HepG2 (cell line): Measurements from ENCODE around the gene DUXA. TPM values are rescaled to one million over a fixed set of nuclear protein-coding genes. Genes with fewer than 3 reads are reported as not detected.

Experiments used
- ATAC-seq: fragments of 200-7000 bp; cut with Tn5 transposase; 3 replicates; pipeline ENCODE4 v1.9.1; 2020; ENCODE audit warnings: mild to moderate bottlenecking, moderate library complexity
- BruUV-seq: library from RNA; stranded (reverse); fragments of 400-500 nt; replicated peaks from 2 replicates; lab custom pipeline; 2021; lab: Mats Ljungman, UMichigan
- CTCF ChIA-PET: fragments of 300-600 bp; formaldehyde crosslinking; extraction: SDS; loops from one replicate; lab custom pipeline; 2021; ENCODE audit warnings: low total read pairs, inconsistent platforms, low intra/inter-chr PET ratio; lab: Yijun Ruan, JAX
- POLR2A ChIA-PET: fragments of 350-600 bp; sonication (Branson Sonifier 250); formaldehyde crosslinking; loops from one replicate; lab custom pipeline; 2020; ENCODE audit warnings: antibody characterized with exemption, inconsistent platforms; lab: Yijun Ruan, JAX
- DNase-seq: peaks from one replicate; pipeline ENCODE4 v3.0.0-alpha.2; 2015; ENCODE audit warnings: low spot score
- FAIRE-seq: peaks from 3 replicates; lab custom pipeline; 2011; peaks lifted over from hg19 to GRCh38; lab: Jason Lieb, UNC
- H2AFZ ChIP-seq: one replicate; pipeline ENCODE4 v1.6.1; 2011; ENCODE audit warnings: low read length, inconsistent platforms
- H3K27ac ChIP-seq: fragments of 300-600 bp; 3 replicates; pipeline ENCODE4 v1.8.0; 2011; ENCODE audit warnings: mixed run types, mild to moderate bottlenecking, mixed read lengths, low read length, inconsistent platforms; ENCODE audit not compliant: insufficient read depth; ENCODE audit errors: extremely low read length
- H3K27me3 ChIP-seq, 2 experiments: fragments of 200-600 bp in 1 of 2; 2 replicates in 1 of 2; 3 replicates in 1 of 2; pipeline versions ENCODE4 v1.6.0 to v1.8.0; 2011; ENCODE audit warnings: low read length in 2 of 2, mild to moderate bottlenecking in 2 of 2, moderate library complexity in 2 of 2, inconsistent platforms in 1 of 2; ENCODE audit not compliant: insufficient read depth in 2 of 2, control insufficient read depth in 1 of 2
- H3K36me3 ChIP-seq, 2 experiments: fragments of 200-600 bp in 1 of 2; replicated peaks in 1 of 2; 2 replicates in 1 of 2; 3 replicates in 1 of 2; pipeline versions ENCODE4 v1.5.1 to v1.8.0; 2011; ENCODE audit warnings: low read length in 2 of 2, inconsistent platforms in 1 of 2; ENCODE audit not compliant: insufficient read depth in 2 of 2, control insufficient read depth in 1 of 2
- H3K4me1 ChIP-seq: 2 replicates; pipeline ENCODE4 v1.5.1; 2012; ENCODE audit warnings: low read length, inconsistent platforms; ENCODE audit not compliant: insufficient read depth
- H3K4me2 ChIP-seq: 2 replicates; pipeline ENCODE4 v1.6.0; 2011; ENCODE audit warnings: low read depth, low read length, inconsistent platforms
- H3K4me3 ChIP-seq, 3 experiments: fragments of 200-600 bp in 1 of 3; sonication (generic), shearing (Covaris generic) in 1 of 3; replicated peaks in 1 of 3; 2 replicates each; pipeline ENCODE4 v1.5.1; 2011 to 2016; ENCODE audit warnings: low read length in 3 of 3, inconsistent platforms in 2 of 3, low read depth in 2 of 3, mild to moderate bottlenecking in 2 of 3, control low read depth in 1 of 3, mixed read lengths in 1 of 3; ENCODE audit not compliant: insufficient read depth in 1 of 3
- H3K79me2 ChIP-seq: one replicate; pipeline ENCODE4 v1.6.1; 2011; ENCODE audit warnings: low read length, inconsistent platforms; ENCODE audit not compliant: insufficient read depth
- H3K9ac ChIP-seq: 2 replicates; pipeline ENCODE4 v1.6.0; 2011; ENCODE audit warnings: mild to moderate bottlenecking, low read depth, low read length, inconsistent platforms; ENCODE audit not compliant: insufficient read depth
- H3K9me3 ChIP-seq: 2 replicates; pipeline ENCODE4 v1.5.1; 2012; ENCODE audit warnings: mild to moderate bottlenecking, low read length
- H4K20me1 ChIP-seq: 2 replicates; pipeline ENCODE4 v1.6.0; 2011; ENCODE audit warnings: inconsistent platforms, mild to moderate bottlenecking, low read length, moderate library complexity; ENCODE audit not compliant: insufficient read depth
- CBFB ChIP-seq: sonication (generic); formaldehyde crosslinking; IDR thresholded peaks from 2 replicates; pipeline ENCODE4 v1.4.0; 2020; ENCODE audit warnings: missing genetic modification reagents
- ETV6 ChIP-seq: sonication (generic); formaldehyde crosslinking; conservative IDR thresholded peaks from 2 replicates; pipeline ENCODE4 v1.4.0; 2020; ENCODE audit warnings: missing genetic modification reagents
- ONECUT2 ChIP-seq: sonication (generic); formaldehyde crosslinking; IDR thresholded peaks from 2 replicates; pipeline ENCODE4 v1.4.0; 2020; ENCODE audit warnings: missing genetic modification reagents
- REL ChIP-seq: sonication (generic); formaldehyde crosslinking; conservative IDR thresholded peaks from 2 replicates; pipeline ENCODE4 v1.8.0; 2022; ENCODE audit warnings: mild to moderate bottlenecking, missing genetic modification reagents, moderate library complexity
- THAP11 ChIP-seq: IDR thresholded peaks from 2 replicates; pipeline ENCODE4 v1.6.1; 2016; ENCODE audit warnings: missing biosample characterization, missing genetic modification reagents
- TRAFD1 ChIP-seq: sonication (generic); formaldehyde crosslinking; IDR thresholded peaks from 2 replicates; pipeline ENCODE4 v1.5.1; 2020; ENCODE audit warnings: missing genetic modification reagents, mild to moderate bottlenecking, borderline replicate concordance
- ZFY ChIP-seq: sonication (generic); formaldehyde crosslinking; IDR thresholded peaks from 2 replicates; pipeline ENCODE4 v1.4.0; 2020; ENCODE audit warnings: missing genetic modification reagents
- ZNF460 ChIP-seq: sonication (generic); formaldehyde crosslinking; IDR thresholded peaks from 2 replicates; pipeline ENCODE4 v1.5.1; 2020; ENCODE audit warnings: missing genetic modification reagents, mild to moderate bottlenecking, borderline replicate concordance
- ZNF619 ChIP-seq: sonication (generic); formaldehyde crosslinking; IDR thresholded peaks from 2 replicates; pipeline ENCODE4 v1.4.0; 2020; ENCODE audit warnings: mild to moderate bottlenecking, missing genetic modification reagents
- ZSCAN25 ChIP-seq: sonication (generic); formaldehyde crosslinking; IDR thresholded peaks from 2 replicates; pipeline ENCODE4 v1.8.0; 2022; ENCODE audit warnings: mild to moderate bottlenecking, missing genetic modification reagents
- WGBS: methylation state at CpG from one replicate; pipeline ENCODE4 v1.1.6; 2017; ENCODE audit warnings: low lambda C conversion rate; 5-methylcytosine and 5-hydroxymethylcytosine counted together
- in situ Hi-C: cut with HindIII; loops from 2 replicates; pipeline ENCODE4 v1.10.0; 2017; ENCODE audit warnings: low pct_unique_long_range_greater_than_20kb; ENCODE audit not compliant: extremely low pct_ligation_motif_present
- intact Hi-C: fragments of 100-400 bp; cut with micrococcal nuclease; formaldehyde crosslinking; loops from one replicate; pipeline ENCODE4 v1.10.0; 2022; ENCODE audit not compliant: unreplicated experiment
- polyA plus RNA-seq, 8 experiments: library from polyadenylated mRNA; depleted of rRNA in 3 of 8; stranded (reverse) in 7 of 8; unstranded in 1 of 8; fragments of >200 nt; fragmentation: Illumina TruSeq in 4 of 8; extraction: Trizol in 4 of 8; gene quantifications; 2 replicates each; pipeline versions ENCODE4 v1.2.1 to v1.2.3, GENCODE V29; 2011 to 2016; ENCODE audit warnings: low read depth in 4 of 8, missing spikeins in 1 of 8, mixed read lengths in 1 of 8; ENCODE audit not compliant: insufficient read depth in 1 of 8
- total RNA-seq, 5 experiments: library from RNA; depleted of rRNA; stranded (reverse); fragments of >200 nt; fragmentation: Illumina TruSeq; extraction: Trizol; gene quantifications; 2 replicates each; pipeline ENCODE4 v1.2.3, GENCODE V29; 2016; ENCODE audit warnings: low read depth in 1 of 5
- TF ChIP-seq, protein P1 (sequence below): sonication (generic); formaldehyde crosslinking; IDR thresholded peaks from 2 replicates; pipeline ENCODE4 v1.4.0; 2020; ENCODE audit warnings: missing genetic modification reagents
- TF ChIP-seq, protein P2 (sequence below): sonication (generic); formaldehyde crosslinking; IDR thresholded peaks from 2 replicates; pipeline ENCODE4 v1.4.0; 2020; ENCODE audit warnings: missing genetic modification reagents

DUXA gene
- total and polyA plus RNA-seq, 2 of the 13 experiments (the other 11 are each of a cell fraction or from before 2014, with no cell fraction given) = not detected

DNA sequence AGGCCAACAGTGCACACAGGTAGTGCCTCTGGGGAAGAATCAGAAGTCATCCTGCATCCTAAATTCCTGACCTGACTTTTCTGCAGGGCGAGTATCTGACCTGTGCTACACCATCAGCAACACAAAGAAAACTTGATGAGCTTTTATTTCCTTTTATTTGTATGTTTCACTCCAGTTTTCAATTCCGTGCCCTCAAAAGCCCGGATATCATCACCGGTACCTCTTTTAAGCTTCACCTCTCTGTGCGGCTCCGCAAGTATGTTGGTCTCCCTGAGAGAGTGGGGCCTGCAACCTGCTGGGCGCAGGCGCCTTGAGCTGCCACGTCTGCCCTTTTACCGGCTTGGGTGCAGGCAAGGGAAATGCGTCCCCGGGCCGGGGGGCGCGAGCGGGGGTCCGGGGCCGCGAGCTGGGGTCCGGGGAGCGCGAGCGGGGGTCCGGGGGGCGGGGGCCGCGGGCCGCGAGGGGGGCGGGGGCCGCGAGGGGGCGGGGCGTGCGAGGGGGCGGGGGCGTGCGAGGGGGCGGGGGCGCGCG, 4.3 kb upstream of the DUXA start (continued):
- TF ChIP-seq, protein P1, sequence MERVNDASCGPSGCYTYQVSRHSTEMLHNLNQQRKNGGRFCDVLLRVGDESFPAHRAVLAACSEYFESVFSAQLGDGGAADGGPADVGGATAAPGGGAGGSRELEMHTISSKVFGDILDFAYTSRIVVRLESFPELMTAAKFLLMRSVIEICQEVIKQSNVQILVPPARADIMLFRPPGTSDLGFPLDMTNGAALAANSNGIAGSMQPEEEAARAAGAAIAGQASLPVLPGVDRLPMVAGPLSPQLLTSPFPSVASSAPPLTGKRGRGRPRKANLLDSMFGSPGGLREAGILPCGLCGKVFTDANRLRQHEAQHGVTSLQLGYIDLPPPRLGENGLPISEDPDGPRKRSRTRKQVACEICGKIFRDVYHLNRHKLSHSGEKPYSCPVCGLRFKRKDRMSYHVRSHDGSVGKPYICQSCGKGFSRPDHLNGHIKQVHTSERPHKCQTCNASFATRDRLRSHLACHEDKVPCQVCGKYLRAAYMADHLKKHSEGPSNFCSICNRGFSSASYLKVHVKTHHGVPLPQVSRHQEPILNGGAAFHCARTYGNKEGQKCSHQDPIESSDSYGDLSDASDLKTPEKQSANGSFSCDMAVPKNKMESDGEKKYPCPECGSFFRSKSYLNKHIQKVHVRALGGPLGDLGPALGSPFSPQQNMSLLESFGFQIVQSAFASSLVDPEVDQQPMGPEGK (CRISPR knock-in tag) = 0 out of 2 replicates have a peak, but pooled peaks have one; percentile 17
- no peak for TF ChIP-seq REL
- TF ChIP-seq ZNF460 (CRISPR knock-in tag) = no peak
- TF ChIP-seq TRAFD1 (CRISPR knock-in tag) = no peak
- TF ChIP-seq ZFY (CRISPR knock-in tag) = peak; percentile 45; the same call in 1 of the 2 replicates
- peak; percentile 2; the same call in 1 of the 2 replicates for TF ChIP-seq THAP11 (CRISPR knock-in tag)
- no peak for TF ChIP-seq ONECUT2
- no peak for TF ChIP-seq ETV6 (CRISPR knock-in tag)

DNA sequence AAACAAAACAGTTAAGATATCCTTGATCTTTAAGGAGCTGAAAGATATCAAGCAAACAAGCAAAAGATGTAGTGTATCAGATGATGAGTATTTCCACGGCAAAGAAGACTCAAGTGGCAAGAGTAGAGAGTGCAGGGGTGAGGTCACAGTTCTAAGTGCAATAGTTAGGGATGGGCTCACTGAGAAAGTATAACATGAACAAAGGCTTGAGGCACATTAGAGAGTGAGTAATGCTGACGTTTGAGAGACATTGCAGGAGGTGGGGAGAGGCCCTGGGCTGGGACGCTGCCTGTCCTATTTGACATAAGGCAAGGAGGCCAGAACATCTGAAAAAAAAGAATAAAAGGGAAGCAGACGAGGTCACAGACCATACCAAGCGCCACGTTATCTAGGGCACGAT, 1.4 kb downstream of the DUXA start:
- DNase-seq (no peak), ATAC-seq (no peak), FAIRE-seq (no peak)
- H3K27me3 ChIP-seq = no peaks in the 10 kb centered on the region
- no TSS peak for BruUV-seq
- H3K27ac ChIP-seq = no peak overlapping the region
- H2AFZ ChIP-seq = no peak overlapping the region
- H3K9me3 ChIP-seq = no peaks in the 10 kb centered on the region
- H3K4me3 ChIP-seq = no peak overlapping the region
- H3K36me3 ChIP-seq = no peaks in the 10 kb centered on the region
- no peaks in the 10 kb centered on the region for H4K20me1 ChIP-seq
- in situ Hi-C loops (no loop called here), intact Hi-C loops (no loop called here)
- no peak overlapping the region for H3K4me2 ChIP-seq
- POLR2A ChIA-PET = no interaction called here
- H3K4me1 ChIP-seq = peaks cover 11% of the 10 kb centered on the region
- H3K9ac ChIP-seq = no peak overlapping the region
- no peaks in the 10 kb centered on the region for H3K79me2 ChIP-seq
- TF ChIP-seq CBFB (CRISPR knock-in tag) (no peak), ZSCAN25 (CRISPR knock-in tag) (0 out of 2 replicates have a peak, but pooled peaks have one; percentile 35), ZNF619 (no peak)
- TF ChIP-seq, protein P2, sequence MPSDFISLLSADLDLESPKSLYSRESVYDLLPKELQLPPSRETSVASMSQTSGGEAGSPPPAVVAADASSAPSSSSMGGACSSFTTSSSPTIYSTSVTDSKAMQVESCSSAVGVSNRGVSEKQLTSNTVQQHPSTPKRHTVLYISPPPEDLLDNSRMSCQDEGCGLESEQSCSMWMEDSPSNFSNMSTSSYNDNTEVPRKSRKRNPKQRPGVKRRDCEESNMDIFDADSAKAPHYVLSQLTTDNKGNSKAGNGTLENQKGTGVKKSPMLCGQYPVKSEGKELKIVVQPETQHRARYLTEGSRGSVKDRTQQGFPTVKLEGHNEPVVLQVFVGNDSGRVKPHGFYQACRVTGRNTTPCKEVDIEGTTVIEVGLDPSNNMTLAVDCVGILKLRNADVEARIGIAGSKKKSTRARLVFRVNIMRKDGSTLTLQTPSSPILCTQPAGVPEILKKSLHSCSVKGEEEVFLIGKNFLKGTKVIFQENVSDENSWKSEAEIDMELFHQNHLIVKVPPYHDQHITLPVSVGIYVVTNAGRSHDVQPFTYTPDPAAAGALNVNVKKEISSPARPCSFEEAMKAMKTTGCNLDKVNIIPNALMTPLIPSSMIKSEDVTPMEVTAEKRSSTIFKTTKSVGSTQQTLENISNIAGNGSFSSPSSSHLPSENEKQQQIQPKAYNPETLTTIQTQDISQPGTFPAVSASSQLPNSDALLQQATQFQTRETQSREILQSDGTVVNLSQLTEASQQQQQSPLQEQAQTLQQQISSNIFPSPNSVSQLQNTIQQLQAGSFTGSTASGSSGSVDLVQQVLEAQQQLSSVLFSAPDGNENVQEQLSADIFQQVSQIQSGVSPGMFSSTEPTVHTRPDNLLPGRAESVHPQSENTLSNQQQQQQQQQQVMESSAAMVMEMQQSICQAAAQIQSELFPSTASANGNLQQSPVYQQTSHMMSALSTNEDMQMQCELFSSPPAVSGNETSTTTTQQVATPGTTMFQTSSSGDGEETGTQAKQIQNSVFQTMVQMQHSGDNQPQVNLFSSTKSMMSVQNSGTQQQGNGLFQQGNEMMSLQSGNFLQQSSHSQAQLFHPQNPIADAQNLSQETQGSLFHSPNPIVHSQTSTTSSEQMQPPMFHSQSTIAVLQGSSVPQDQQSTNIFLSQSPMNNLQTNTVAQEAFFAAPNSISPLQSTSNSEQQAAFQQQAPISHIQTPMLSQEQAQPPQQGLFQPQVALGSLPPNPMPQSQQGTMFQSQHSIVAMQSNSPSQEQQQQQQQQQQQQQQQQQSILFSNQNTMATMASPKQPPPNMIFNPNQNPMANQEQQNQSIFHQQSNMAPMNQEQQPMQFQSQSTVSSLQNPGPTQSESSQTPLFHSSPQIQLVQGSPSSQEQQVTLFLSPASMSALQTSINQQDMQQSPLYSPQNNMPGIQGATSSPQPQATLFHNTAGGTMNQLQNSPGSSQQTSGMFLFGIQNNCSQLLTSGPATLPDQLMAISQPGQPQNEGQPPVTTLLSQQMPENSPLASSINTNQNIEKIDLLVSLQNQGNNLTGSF (CRISPR knock-in tag) = no peak
- WGBS = 21% methylated on average over 7 of the region's 7 CpGs
- CTCF ChIA-PET = no interaction called here
